Progenitor cell of endocrine pancreas (in vitro differentiated cells): ENCODE measurements around the gene DGKI. TPM values are rescaled to one million over a fixed set of nuclear protein-coding genes. Genes with fewer than 3 reads are reported as not detected.

Source experiments
- DNase-seq: peaks from one replicate; pipeline ENCODE4 v3.0.0; 2021; ENCODE audit warnings: low spot score; ENCODE audit not compliant: unreplicated experiment
- H3K27ac Mint-ChIP-seq: 2 replicates; pipeline ENCODE4 v1.8.0; 2021; ENCODE audit warnings: mild to moderate bottlenecking, moderate library complexity, mixed read lengths
- H3K27me3 Mint-ChIP-seq: 2 replicates; pipeline ENCODE4 v1.8.0; 2021; ENCODE audit warnings: mixed read lengths
- H3K36me3 Mint-ChIP-seq: 2 replicates; pipeline ENCODE4 v1.8.0; 2022; ENCODE audit warnings: mixed read lengths; ENCODE audit not compliant: insufficient read depth
- H3K4me1 Mint-ChIP-seq: 2 replicates; pipeline ENCODE4 v1.8.0; 2021; ENCODE audit warnings: low read depth, mixed read lengths
- H3K4me3 Mint-ChIP-seq: 2 replicates; pipeline ENCODE4 v1.8.0; 2021; ENCODE audit warnings: low read depth, mild to moderate bottlenecking, moderate library complexity, mixed read lengths
- H3K9me3 Mint-ChIP-seq: 2 replicates; pipeline ENCODE4 v1.8.0; 2021; ENCODE audit warnings: low read depth, mixed read lengths
- CTCF ChIP-seq: fragments of 200-600 bp; sonication (generic); IDR thresholded peaks from one replicate; pipeline ENCODE4 v1.5.0; 2021; ENCODE audit warnings: antibody characterized with exemption, mild to moderate bottlenecking; ENCODE audit not compliant: unreplicated experiment
- total RNA-seq: library from RNA; stranded (reverse); gene quantifications from 2 replicates; pipeline ENCODE4 v1.2.1, GENCODE V29; 2021

The DGKI gene
- total RNA-seq, 1 donor from 2014 or later, result 0.41 TPM

GRCh38 chr7:137407078-137407477 lies 439.7 kb downstream of the DGKI start:
- Mint-ChIP-seq H3K36me3 (no peaks in the 10 kb centered on the region), H3K4me3 (no peak overlapping the region), H3K4me1 (no peaks in the 10 kb centered on the region), H3K27ac (no peak overlapping the region), H3K9me3 (no peaks in the 10 kb centered on the region), H3K27me3 (peaks cover 6% of the 10 kb centered on the region)
- TF ChIP-seq CTCF, result no peak
- DNase-seq, result no peak

- H3K4me3 Mint-ChIP-seq, result no peak overlapping the region
- no peaks in the 10 kb centered on the region for H3K36me3 Mint-ChIP-seq
- TF ChIP-seq CTCF, result no peak
- H3K4me1 Mint-ChIP-seq, result no peaks in the 10 kb centered on the region
- H3K9me3 Mint-ChIP-seq, result no peaks in the 10 kb centered on the region
- no peak overlapping the region for H3K27ac Mint-ChIP-seq
- H3K27me3 Mint-ChIP-seq, result peaks cover 6% of the 10 kb centered on the region
- DNase-seq, result no peak
These were observed 442.0 kb downstream of the DGKI start for GRCh38 chr7:137404660-137405317.

- Mint-ChIP-seq H3K27me3 (peaks cover 3% of the 10 kb centered on the region), H3K36me3 (no peaks in the 10 kb centered on the region), H3K4me3 (no peak overlapping the region), H3K4me1 (no peaks in the 10 kb centered on the region), H3K9me3 (no peaks in the 10 kb centered on the region), H3K27ac (no peak overlapping the region)
- no peak for TF ChIP-seq CTCF
- no peak for DNase-seq
These were observed 443.4 kb downstream of the DGKI start for GRCh38 chr7:137403353-137403695.

GRCh38 chr7:137402536-137403352 lies 444.0 kb downstream of the DGKI start:
- TF ChIP-seq CTCF, result no peak
- Mint-ChIP-seq H3K4me1 (no peaks in the 10 kb centered on the region), H3K9me3 (no peaks in the 10 kb centered on the region), H3K4me3 (no peak overlapping the region), H3K27ac (no peak overlapping the region), H3K27me3 (peaks cover 3% of the 10 kb centered on the region), H3K36me3 (no peaks in the 10 kb centered on the region)
- no peak for DNase-seq

GRCh38 chr7:137399827-137400823 lies 446.6 kb downstream of the DGKI start:
- Mint-ChIP-seq H3K4me3 (no peak overlapping the region), H3K4me1 (no peaks in the 10 kb centered on the region), H3K9me3 (no peaks in the 10 kb centered on the region), H3K27ac (no peak overlapping the region), H3K36me3 (no peaks in the 10 kb centered on the region), H3K27me3 (no peaks in the 10 kb centered on the region)
- no peak for TF ChIP-seq CTCF
- DNase-seq, result no peak
